Measurements from ENCODE around the gene OSBPL5.

DNA sequence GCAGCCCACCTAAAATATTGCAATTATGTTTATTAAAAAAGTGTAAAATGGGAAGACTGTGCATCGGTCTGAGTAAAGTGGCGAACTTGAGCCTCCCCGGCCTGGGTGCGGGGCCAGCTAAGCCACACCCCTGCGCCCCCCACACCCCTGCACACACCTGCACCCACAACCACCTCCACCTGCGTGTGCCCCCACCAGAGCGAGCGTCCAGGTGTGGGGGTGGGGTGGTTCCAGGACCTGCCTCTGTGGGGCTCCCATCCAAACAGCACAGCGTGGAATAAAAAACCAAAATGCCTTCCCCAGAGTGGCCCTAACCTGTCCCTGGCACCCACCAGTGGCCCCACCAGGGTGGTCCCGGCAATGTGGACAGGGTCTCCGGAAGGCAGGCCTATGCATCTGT, 77.7 kb downstream of the OSBPL5 start:
- TF ChIP-seq POLR2AphosphoS5 (IDR thresholded peaks at IDR 0.05) (no peak), POLR2A (IDR thresholded peaks at IDR 0.05) (no peak)
- TF ChIP-seq, protein P1, sequence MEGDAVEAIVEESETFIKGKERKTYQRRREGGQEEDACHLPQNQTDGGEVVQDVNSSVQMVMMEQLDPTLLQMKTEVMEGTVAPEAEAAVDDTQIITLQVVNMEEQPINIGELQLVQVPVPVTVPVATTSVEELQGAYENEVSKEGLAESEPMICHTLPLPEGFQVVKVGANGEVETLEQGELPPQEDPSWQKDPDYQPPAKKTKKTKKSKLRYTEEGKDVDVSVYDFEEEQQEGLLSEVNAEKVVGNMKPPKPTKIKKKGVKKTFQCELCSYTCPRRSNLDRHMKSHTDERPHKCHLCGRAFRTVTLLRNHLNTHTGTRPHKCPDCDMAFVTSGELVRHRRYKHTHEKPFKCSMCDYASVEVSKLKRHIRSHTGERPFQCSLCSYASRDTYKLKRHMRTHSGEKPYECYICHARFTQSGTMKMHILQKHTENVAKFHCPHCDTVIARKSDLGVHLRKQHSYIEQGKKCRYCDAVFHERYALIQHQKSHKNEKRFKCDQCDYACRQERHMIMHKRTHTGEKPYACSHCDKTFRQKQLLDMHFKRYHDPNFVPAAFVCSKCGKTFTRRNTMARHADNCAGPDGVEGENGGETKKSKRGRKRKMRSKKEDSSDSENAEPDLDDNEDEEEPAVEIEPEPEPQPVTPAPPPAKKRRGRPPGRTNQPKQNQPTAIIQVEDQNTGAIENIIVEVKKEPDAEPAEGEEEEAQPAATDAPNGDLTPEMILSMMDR (IDR thresholded peaks at IDR 0.05 in 8 of 11, conservative IDR thresholded peaks at IDR 0.05 in 3 of 11): no peak
